Glutamatergic neuron (in vitro differentiated cells): ENCODE data around the gene FARS2. TPM values are rescaled to one million over a fixed set of nuclear protein-coding genes. Genes with fewer than 3 reads are reported as not detected.

Experiments used
- DNase-seq: peaks from one replicate; pipeline ENCODE4 v3.0.0; 2022
- H3K27ac Mint-ChIP-seq: one replicate; pipeline ENCODE4 v1.8.0; 2020; ENCODE audit warnings: mild to moderate bottlenecking, mixed read lengths, inconsistent platforms; ENCODE audit not compliant: unreplicated experiment
- H3K27me3 Mint-ChIP-seq: one replicate; pipeline ENCODE4 v1.8.0; 2020; ENCODE audit warnings: mild to moderate bottlenecking, moderate library complexity, mixed read lengths, inconsistent platforms; ENCODE audit not compliant: unreplicated experiment
- H3K36me3 Mint-ChIP-seq: one replicate; pipeline ENCODE4 v1.8.0; 2020; ENCODE audit warnings: mild to moderate bottlenecking, mixed read lengths, inconsistent platforms; ENCODE audit not compliant: unreplicated experiment
- H3K4me1 Mint-ChIP-seq: one replicate; pipeline ENCODE4 v1.8.0; 2020; ENCODE audit warnings: mild to moderate bottlenecking, low read depth, mixed read lengths, inconsistent platforms; ENCODE audit not compliant: unreplicated experiment
- H3K4me3 Mint-ChIP-seq: one replicate; pipeline ENCODE4 v1.8.0; 2020; ENCODE audit warnings: mild to moderate bottlenecking, mixed read lengths, inconsistent platforms; ENCODE audit not compliant: unreplicated experiment
- H3K9me3 Mint-ChIP-seq: one replicate; pipeline ENCODE4 v1.8.0; 2020; ENCODE audit warnings: mild to moderate bottlenecking, moderate library complexity, mixed read lengths, inconsistent platforms; ENCODE audit not compliant: unreplicated experiment
- CTCF ChIP-seq: fragments of 200-600 bp; sonication (generic); IDR thresholded peaks from one replicate; pipeline ENCODE4 v1.5.0; 2021; ENCODE audit not compliant: partially characterized antibody, unreplicated experiment
- total RNA-seq: library from RNA; stranded (reverse); fragmentation: NEBNext Ultra II Directional; extraction: Animal tissue kit (Norgen Biotek cat#: 25700); gene quantifications from one replicate; pipeline ENCODE4 v1.2.1, GENCODE V29; 2021; ENCODE audit not compliant: unreplicated experiment

FARS2 gene
- total RNA-seq, 1 donor from 2014 or later = 14.2 TPM

GRCh38 chr6:5443491-5443890 lies 182.2 kb downstream of the FARS2 start:
- no peak overlapping the region for H3K4me3 Mint-ChIP-seq
- H3K4me1 Mint-ChIP-seq = peaks cover 9% of the 10 kb centered on the region
- H3K9me3 Mint-ChIP-seq = peaks cover 5% of the 10 kb centered on the region
- no peaks in the 10 kb centered on the region for H3K36me3 Mint-ChIP-seq
- peaks cover 3% of the 10 kb centered on the region for H3K27me3 Mint-ChIP-seq
- no peak overlapping the region for H3K27ac Mint-ChIP-seq
- TF ChIP-seq CTCF = no peak
- no peak for DNase-seq

- Mint-ChIP-seq H3K27ac (no peak overlapping the region), H3K4me3 (no peak overlapping the region), H3K4me1 (peaks cover 5% of the 10 kb centered on the region), H3K27me3 (peaks cover 3% of the 10 kb centered on the region), H3K9me3 (peaks cover 5% of the 10 kb centered on the region), H3K36me3 (no peaks in the 10 kb centered on the region)
- DNase-seq = no peak
- TF ChIP-seq CTCF = no peak
Observed at GRCh38 chr6:5446362-5447075, 185.2 kb downstream of the FARS2 start.

- Mint-ChIP-seq H3K36me3 (no peaks in the 10 kb centered on the region), H3K4me3 (no peak overlapping the region), H3K27me3 (peaks cover 2% of the 10 kb centered on the region), H3K4me1 (peaks cover 5% of the 10 kb centered on the region), H3K9me3 (peaks cover 5% of the 10 kb centered on the region), H3K27ac (no peak overlapping the region)
- no peak for DNase-seq
- TF ChIP-seq CTCF = no peak
Observed at GRCh38 chr6:5447921-5448320, 186.6 kb downstream of the FARS2 start.

- Mint-ChIP-seq H3K9me3 (peaks cover 5% of the 10 kb centered on the region), H3K27me3 (peaks cover 2% of the 10 kb centered on the region), H3K36me3 (no peaks in the 10 kb centered on the region), H3K4me3 (no peak overlapping the region), H3K4me1 (peaks cover 7% of the 10 kb centered on the region), H3K27ac (no peak overlapping the region)
- no peak for TF ChIP-seq CTCF
- DNase-seq = no peak
Observed at GRCh38 chr6:5450073-5450472, 188.8 kb downstream of the FARS2 start.

- H3K9me3 Mint-ChIP-seq = no peaks in the 10 kb centered on the region
- H3K4me1 Mint-ChIP-seq = peaks cover 17% of the 10 kb centered on the region
- H3K4me3 Mint-ChIP-seq = no peak overlapping the region
- no peaks in the 10 kb centered on the region for H3K27me3 Mint-ChIP-seq
- no peak overlapping the region for H3K27ac Mint-ChIP-seq
- DNase-seq = no peak
- no peaks in the 10 kb centered on the region for H3K36me3 Mint-ChIP-seq
- no peak for TF ChIP-seq CTCF
Observed at GRCh38 chr6:5453546-5453945, 192.2 kb downstream of the FARS2 start.
